Erythroblast (primary cell): ENCODE data around the gene HBE1.

Experiments
- DNase-seq, 2 experiments: peaks; one replicate each; lab custom pipeline; 2025; lab: John Stamatoyannopoulos, UW
- GATA1 ChIP-seq: IDR thresholded peaks from 2 replicates; pipeline ENCODE4 v1.6.1; 2011; ENCODE audit warnings: low read depth, mild to moderate bottlenecking, control low read depth, low read length, moderate library complexity
- POLR2A ChIP-seq: IDR thresholded peaks from 2 replicates; pipeline ENCODE4 v1.6.1; 2011; ENCODE audit warnings: mild to moderate bottlenecking, low read length

Gene HBE1

GRCh38 chr11:5290106-5290505 is 20.4 kb upstream of the HBE1 start:
- TF ChIP-seq GATA1 = no peak
- no peak for TF ChIP-seq POLR2A
- DNase-seq = peak in 1 of 2 experiments; percentile 51

- no peak for DNase-seq
- TF ChIP-seq POLR2A (no peak), GATA1 (no peak)
Observed at GRCh38 chr11:5289696-5290095, 20.0 kb upstream of the HBE1 start.

DNA sequence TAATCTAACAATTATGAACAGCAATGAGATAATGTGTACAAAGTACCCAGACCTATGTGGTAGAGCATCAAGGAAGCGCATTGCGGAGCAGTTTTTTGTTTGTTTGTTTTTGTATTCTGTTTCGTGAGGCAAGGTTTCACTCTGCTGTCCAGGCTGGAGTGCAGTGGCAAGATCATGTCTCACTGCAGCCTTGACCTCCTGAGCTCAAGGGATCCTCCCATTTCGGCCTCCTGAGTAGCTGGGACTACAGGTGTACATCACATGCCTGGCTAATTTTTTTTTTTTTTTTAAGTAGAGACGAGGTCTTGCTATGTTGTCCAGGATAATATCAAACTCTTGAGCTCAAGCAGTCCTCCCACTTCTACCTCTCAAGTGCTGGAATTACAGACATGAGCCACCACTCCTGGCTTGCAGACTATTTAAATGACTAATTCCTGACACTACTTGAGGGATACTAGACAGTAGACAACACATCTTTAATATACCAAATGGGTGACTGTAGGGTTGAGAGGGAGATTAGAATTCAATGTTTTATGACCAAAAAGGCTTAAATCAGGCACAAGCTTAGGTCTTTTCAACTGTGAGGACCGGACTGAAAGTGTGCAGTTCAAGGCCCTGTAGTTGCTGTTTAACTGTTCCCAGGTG is 19.3 kb upstream of the HBE1 start:
- TF ChIP-seq POLR2A (no peak), GATA1 (no peak)
- DNase-seq = peak in 1 of 2 experiments; percentile 63

GRCh38 chr11:5288108-5288905 is 18.6 kb upstream of the HBE1 start:
- DNase-seq = peak; percentile 98 to 99
- TF ChIP-seq GATA1 = peak; percentile 77
- TF ChIP-seq POLR2A = peak; percentile 98

DNA sequence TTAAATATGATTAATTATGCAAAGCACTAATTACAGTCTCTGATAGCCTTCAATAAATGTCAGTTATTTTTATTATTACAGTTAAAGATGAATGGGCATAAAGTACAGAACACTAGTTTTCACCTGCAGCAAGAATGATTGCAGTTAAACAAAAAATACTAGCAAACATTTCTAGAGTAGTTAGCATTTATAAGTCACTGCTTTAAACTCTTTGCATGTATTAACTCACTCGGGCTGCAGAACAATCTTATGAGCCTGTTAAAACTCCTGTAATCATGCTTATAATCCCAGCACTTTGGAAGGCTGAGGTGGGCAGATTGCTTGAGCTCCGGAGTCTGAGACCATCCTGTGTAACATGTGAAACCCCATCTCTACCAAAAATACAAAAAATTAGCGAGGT is 17.2 kb upstream of the HBE1 start:
- no peak for DNase-seq
- TF ChIP-seq POLR2A (no peak), GATA1 (no peak)

DNA sequence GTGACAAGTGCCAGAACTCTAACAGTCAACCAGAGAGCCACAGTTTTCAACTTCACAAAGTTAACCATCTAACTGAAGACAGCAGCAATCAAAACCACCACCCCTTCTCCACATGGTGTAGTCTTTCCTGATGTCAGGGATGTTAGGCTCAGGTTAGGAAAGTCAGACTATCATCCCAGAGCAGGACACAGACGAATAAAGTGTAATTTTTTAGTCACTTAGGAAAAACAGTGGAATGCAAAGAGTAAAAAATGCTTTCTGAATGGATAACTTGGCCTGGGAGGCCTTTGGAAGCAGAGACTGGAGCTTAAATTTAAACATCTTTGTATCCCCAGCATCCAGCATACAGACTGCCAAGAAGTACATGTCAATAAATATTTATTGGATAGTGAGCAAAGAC is 16.6 kb upstream of the HBE1 start:
- no peak for DNase-seq
- TF ChIP-seq GATA1 = no peak
- TF ChIP-seq POLR2A = no peak

- no peak for DNase-seq
- no peak for TF ChIP-seq GATA1
- no peak for TF ChIP-seq POLR2A
Observed at GRCh38 chr11:5285703-5286340, 16.1 kb upstream of the HBE1 start.

GRCh38 chr11:5284637-5285036 is 14.9 kb upstream of the HBE1 start:
- peak; percentile 98 to 100 for DNase-seq
- peak; percentile 75 for TF ChIP-seq GATA1
- TF ChIP-seq POLR2A = peak; percentile 63

DNA sequence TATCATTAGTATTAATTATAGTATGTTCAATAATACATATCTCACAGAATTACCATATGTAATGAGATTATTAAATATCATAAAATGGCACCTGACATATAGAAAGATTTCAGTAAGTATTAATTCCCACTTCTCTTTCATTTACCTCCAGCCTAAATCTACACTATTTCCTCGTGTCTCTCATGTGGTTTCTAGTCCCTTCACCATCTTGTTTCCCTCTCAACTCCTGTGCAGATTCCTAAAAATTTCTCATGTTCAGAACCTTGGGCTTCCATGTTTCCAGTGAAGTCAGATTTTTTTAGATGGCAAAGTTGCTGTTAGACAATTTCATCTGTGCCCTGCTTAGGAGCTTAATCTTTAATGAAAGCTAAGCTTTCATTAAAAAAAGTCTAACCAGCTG is 14.1 kb upstream of the HBE1 start:
- TF ChIP-seq GATA1 (no peak), POLR2A (no peak)
- no peak for DNase-seq

DNA sequence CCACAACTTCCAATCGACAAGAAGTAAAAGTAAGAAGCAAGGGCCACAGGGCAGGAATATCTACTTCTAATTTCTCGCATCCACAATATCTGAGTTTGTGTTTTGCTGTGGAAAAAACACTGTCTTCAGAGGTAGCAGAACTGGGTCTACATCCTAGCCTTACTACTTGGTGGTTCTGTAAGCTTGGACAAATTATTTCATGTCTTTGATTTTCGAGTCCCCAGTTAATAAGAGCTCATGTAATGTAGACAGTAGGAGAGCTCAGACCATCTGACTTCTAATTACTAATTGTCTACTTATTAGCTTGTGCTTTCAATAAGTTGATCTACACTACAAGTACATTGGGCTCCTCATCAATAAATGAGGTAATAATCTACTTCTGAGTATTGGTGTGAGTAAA is 13.3 kb upstream of the HBE1 start:
- no peak for DNase-seq
- TF ChIP-seq POLR2A (no peak), GATA1 (no peak)

DNA sequence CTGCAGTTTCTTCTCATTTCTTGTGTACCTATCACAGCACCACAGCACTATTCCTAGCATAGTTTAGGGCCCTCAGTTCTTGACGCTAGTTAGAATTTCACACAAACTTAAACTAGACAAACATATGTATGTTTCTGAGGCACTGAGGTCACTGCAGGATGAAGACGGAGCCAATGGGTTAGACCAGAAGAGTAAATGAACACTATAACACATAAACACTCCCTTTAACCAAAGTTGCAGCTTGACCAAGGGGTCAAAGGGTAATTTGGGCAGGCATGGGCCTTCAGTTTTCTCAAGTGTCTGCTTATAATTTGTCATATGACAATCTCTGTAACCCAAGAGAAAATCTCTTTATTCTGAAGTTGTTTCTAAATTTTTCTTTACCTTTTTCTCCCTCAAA is 12.9 kb upstream of the HBE1 start:
- DNase-seq = no peak
- no peak for TF ChIP-seq POLR2A
- TF ChIP-seq GATA1 = no peak

DNA sequence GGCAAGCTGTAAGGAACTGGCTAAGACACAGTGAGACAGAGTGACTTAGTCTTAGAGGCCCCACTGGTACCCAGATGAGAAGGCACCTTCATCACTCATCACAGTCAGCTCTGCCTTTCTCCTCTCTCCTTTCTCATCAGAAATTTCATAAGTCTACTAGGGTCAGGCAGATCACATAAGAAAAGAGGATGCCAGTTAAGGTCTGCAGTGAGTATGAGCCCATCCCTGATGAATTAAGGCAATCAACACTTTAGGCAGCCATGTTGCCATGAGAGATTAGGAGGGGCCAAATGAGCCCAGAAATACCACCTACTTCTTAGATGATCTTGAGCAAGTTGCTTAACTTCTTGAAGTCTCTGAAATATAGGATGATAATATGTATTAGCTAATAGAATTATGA is 11.9 kb upstream of the HBE1 start:
- peak in 1 of 2 experiments; percentile 75 for DNase-seq
- TF ChIP-seq POLR2A = no peak
- TF ChIP-seq GATA1 = no peak

- TF ChIP-seq GATA1 (peak; percentile 63), POLR2A (peak; percentile 72)
- peak; percentile 100 for DNase-seq
Observed at GRCh38 chr11:5280582-5281102, 10.9 kb upstream of the HBE1 start.

DNA sequence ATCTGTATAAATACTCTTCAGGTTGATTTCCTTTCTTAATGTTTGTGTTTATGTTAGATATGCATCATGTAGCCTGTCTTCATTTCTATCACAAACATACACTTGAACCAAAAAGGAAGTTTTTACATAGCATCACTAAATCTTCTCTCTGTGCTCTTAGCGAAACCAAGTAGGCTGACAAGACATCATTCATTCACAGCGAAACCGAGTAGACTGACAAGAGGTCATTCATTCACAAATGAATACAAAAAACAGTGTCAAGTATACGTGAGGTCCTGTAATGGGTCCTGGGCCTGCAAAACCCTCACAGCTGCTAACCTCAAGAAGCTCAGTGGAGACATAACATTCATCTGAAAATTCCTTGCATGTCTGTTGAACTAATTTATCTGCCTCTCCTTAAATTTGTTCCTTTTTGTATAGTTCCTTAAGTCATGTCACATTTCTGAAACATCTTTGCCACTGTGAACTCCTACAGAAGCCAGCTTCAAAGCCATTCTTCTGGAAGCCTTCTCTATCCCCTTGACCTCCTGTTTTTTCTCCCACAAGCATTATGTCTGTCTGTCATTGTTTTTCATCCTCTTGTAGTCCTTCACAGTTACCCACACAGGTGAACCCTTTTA is 9.8 kb upstream of the HBE1 start:
- TF ChIP-seq GATA1 (no peak), POLR2A (no peak)
- DNase-seq = no peak
